DND-41 (cell line): ENCODE measurements around the gene SLC66A2.
"Not testable (repeated sequence)": the region's sequence is repeated elsewhere in the genome, so short reads cannot be mapped to it uniquely, and the experiment has no call there.

Experiments
- ATAC-seq: fragments of 200-7000 bp; cut with Tn5 transposase; 3 replicates; pipeline ENCODE4 v1.9.1; 2021; ENCODE audit warnings: low read depth; ENCODE audit not compliant: insufficient read depth
- DNase-seq: peaks from one replicate; pipeline ENCODE4 v3.0.0-alpha.2; 2020
- H2AFZ ChIP-seq: 2 replicates; pipeline ENCODE4 v1.6.0; 2012; ENCODE audit warnings: low read depth, low read length
- H3K27ac ChIP-seq: 2 replicates; pipeline ENCODE4 v1.5.1; 2012; ENCODE audit warnings: low read length, inconsistent platforms
- H3K27me3 ChIP-seq: fragments of 200-600 bp; sonication (generic); 2 replicates; pipeline ENCODE4 v1.6.0; 2012; ENCODE audit warnings: low read length, mild to moderate bottlenecking, inconsistent platforms; ENCODE audit not compliant: insufficient read depth, poor library complexity
- H3K36me3 ChIP-seq: 2 replicates; pipeline ENCODE4 v1.5.1; 2012; ENCODE audit warnings: low read length, inconsistent platforms; ENCODE audit not compliant: insufficient read depth
- H3K4me1 ChIP-seq: 2 replicates; pipeline ENCODE4 v1.5.1; 2012; ENCODE audit warnings: mild to moderate bottlenecking, low read length; ENCODE audit not compliant: insufficient read depth
- H3K4me2 ChIP-seq: 2 replicates; pipeline ENCODE4 v1.6.0; 2012; ENCODE audit warnings: mild to moderate bottlenecking, moderate library complexity, low read length, inconsistent platforms; ENCODE audit not compliant: insufficient read depth
- H3K4me3 ChIP-seq, 2 experiments: fragments of 200-600 bp in 1 of 2; shearing (Covaris generic) in 1 of 2; 2 replicates each; pipeline ENCODE4 v1.5.1; 2012 to 2016; ENCODE audit warnings: inconsistent platforms in 2 of 2, low read length in 2 of 2, mild to moderate bottlenecking in 2 of 2, low read depth in 1 of 2, moderate library complexity in 1 of 2
- H3K79me2 ChIP-seq: 2 replicates; pipeline ENCODE4 v1.6.0; 2012; ENCODE audit warnings: low read length, inconsistent platforms; ENCODE audit not compliant: insufficient read depth
- H3K9ac ChIP-seq: 2 replicates; pipeline ENCODE4 v1.6.0; 2012; ENCODE audit warnings: low read depth, mild to moderate bottlenecking, inconsistent platforms, low read length, moderate library complexity
- H3K9me3 ChIP-seq: 2 replicates; pipeline ENCODE4 v1.5.1; 2012; ENCODE audit warnings: low read length, moderate library complexity, mild to moderate bottlenecking, inconsistent platforms; ENCODE audit not compliant: insufficient read depth, severe bottlenecking
- H4K20me1 ChIP-seq: 2 replicates; pipeline ENCODE4 v1.6.0; 2012; ENCODE audit warnings: low read length; ENCODE audit not compliant: insufficient read depth
- EZH2 ChIP-seq: IDR thresholded peaks from 3 replicates; pipeline ENCODE4 v1.6.1; 2012; ENCODE audit warnings: borderline replicate concordance, low read depth, mild to moderate bottlenecking, moderate library complexity, low read length, inconsistent platforms; ENCODE audit not compliant: severe bottlenecking
- TF ChIP-seq, protein P1 (sequence below): IDR thresholded peaks from 2 replicates; pipeline ENCODE4 v1.5.1; 2012; ENCODE audit warnings: borderline replicate concordance, low read length, moderate library complexity, mild to moderate bottlenecking; ENCODE audit not compliant: poor library complexity, severe bottlenecking; ENCODE audit errors: extremely low read depth

SLC66A2 gene

DNA sequence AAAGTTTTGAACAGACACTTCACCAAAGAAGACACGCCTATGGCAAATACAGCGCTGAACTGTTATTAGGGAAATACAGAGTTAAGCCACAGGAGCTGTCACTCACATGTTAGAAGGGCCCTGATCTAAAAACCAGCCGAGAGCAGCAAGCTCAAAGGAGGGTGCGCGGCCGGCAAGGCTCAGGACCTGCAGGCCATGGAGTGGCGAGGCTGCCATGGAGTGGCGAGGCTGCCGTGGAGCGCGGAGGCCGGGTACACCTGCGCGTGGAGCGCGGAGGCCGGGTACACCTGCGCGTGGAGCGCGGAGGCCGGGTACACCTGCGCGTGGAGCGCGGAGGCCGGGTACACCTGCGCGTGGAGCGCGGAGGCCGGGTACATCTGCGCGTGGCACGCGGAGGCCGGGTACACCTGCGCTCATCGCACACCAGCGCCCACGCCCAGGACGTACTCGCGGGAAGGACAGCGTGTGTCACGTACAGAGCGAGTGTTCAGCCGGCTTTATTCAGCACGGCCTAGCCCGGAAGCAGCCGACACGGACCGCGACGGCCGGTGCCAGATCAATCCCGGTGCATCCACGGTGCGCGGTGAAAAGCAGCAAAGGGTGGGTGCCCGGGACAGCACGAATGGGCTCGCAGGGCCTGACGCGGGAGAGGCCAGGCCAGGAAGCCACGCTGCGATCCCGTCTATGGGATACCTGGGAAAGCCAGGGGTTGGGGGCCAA lies 68.8 kb downstream of the SLC66A2 start:
- Histone ChIP-seq H2AFZ (no peak overlapping the region), H3K27ac (no peak overlapping the region), H3K79me2 (no peaks in the 10 kb centered on the region), H3K4me1 (peaks cover 2% of the 10 kb centered on the region; the same call in 1 of the 2 replicates), H3K27me3 (no peaks in the 10 kb centered on the region), H3K4me2 (no peak overlapping the region), H3K9me3 (peaks cover 1% of the 10 kb centered on the region), H4K20me1 (no peaks in the 10 kb centered on the region), H3K36me3 (no peaks in the 10 kb centered on the region), H3K4me3 (no peak overlapping the region), H3K9ac (no peak overlapping the region)
- TF ChIP-seq, protein P1, sequence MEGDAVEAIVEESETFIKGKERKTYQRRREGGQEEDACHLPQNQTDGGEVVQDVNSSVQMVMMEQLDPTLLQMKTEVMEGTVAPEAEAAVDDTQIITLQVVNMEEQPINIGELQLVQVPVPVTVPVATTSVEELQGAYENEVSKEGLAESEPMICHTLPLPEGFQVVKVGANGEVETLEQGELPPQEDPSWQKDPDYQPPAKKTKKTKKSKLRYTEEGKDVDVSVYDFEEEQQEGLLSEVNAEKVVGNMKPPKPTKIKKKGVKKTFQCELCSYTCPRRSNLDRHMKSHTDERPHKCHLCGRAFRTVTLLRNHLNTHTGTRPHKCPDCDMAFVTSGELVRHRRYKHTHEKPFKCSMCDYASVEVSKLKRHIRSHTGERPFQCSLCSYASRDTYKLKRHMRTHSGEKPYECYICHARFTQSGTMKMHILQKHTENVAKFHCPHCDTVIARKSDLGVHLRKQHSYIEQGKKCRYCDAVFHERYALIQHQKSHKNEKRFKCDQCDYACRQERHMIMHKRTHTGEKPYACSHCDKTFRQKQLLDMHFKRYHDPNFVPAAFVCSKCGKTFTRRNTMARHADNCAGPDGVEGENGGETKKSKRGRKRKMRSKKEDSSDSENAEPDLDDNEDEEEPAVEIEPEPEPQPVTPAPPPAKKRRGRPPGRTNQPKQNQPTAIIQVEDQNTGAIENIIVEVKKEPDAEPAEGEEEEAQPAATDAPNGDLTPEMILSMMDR: no peak
- TF ChIP-seq EZH2: no peak
- DNase-seq (no peak), ATAC-seq (no peak)

DNA sequence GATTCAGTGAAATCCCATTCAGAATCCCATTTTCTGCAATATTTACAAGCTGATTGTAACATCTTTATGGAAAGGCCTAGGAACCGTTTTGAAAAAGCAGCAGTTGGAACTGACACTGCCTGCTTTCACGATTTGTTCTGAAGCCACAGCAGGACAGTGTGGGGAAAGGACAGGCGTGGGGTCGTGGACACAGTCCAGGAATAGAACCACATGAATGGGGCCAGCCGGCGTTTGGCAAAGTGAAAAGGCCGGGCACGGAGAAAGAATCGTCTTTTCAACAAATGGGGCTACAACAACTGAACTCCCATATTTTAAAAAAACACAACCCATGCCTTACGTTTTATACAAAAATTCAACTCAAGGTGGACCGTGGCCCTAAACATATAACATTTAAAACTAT lies 69.8 kb downstream of the SLC66A2 start:
- Histone ChIP-seq H3K4me1 (peaks cover 2% of the 10 kb centered on the region; the same call in 1 of the 2 replicates), H3K36me3 (no peaks in the 10 kb centered on the region), H3K4me2 (no peak overlapping the region), H4K20me1 (no peaks in the 10 kb centered on the region), H3K9ac (no peak overlapping the region), H3K79me2 (no peaks in the 10 kb centered on the region), H3K27me3 (no peaks in the 10 kb centered on the region), H2AFZ (no peak overlapping the region), H3K4me3 (no peak overlapping the region), H3K27ac (no peak overlapping the region), H3K9me3 (no peaks in the 10 kb centered on the region)
- no peak for TF ChIP-seq EZH2
- ATAC-seq (no peak), DNase-seq (no peak)

DNA sequence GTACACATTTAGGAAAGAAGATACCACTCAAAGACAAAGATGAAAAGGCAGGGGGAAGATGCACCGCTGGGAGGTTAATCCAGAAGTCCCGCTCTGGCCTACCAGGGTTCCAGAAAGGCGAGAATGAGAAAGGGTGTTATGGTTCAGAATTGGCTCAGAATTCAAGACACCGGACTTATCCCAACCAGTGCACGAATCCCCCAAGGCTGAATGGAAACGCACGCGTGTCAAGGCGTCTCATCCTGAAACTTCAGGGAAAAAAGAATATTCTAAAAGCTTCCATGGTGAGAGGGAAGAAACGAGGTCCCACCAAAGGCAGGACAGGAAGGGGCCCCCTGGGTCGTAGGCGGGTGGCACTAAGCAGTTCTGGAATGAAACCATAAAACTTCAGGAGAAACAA lies 71.9 kb downstream of the SLC66A2 start:
- Histone ChIP-seq H2AFZ (no peak overlapping the region), H3K27me3 (no peaks in the 10 kb centered on the region), H3K4me1 (no peaks in the 10 kb centered on the region), H3K36me3 (no peaks in the 10 kb centered on the region), H3K4me2 (no peak overlapping the region), H3K9me3 (no peaks in the 10 kb centered on the region), H3K4me3 (no peak overlapping the region), H4K20me1 (no peaks in the 10 kb centered on the region), H3K9ac (no peak overlapping the region), H3K79me2 (no peaks in the 10 kb centered on the region), H3K27ac (no peak overlapping the region)
- ATAC-seq (no peak), DNase-seq (no peak)
- no peak for TF ChIP-seq EZH2
- TF ChIP-seq, protein P1: no peak

DNA sequence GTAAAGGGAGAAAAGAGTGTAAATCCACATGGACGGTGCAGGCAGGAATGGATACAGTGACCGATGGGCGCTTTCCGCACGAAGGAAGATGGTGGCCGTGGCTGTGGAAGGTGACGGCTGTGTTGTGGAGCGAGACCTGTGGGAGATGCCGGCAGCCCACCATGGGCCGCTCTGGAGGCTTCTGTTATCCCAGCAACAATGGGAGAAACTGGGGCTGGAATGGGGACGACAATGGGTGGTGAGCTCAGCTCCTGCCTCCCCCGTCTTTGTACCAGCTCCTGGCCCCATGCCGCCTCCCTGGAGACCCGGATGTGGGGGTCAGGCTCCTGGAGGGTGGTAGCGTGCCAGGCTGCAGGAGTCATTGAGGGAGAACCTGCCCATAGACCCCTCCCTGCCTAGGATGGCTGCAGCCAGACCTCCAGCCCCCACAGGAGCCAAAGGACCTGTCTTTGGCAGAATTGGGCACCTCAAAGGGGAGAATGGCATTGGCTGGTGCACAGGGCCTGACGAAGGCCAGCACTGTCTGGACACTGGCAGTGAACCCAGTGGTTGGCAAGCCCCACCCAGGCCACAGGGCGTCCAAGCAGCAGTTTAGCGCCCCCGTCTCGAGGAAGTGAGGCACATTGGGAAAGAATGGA lies 72.6 kb downstream of the SLC66A2 start:
- H2AFZ ChIP-seq: no peak overlapping the region
- H3K4me3 ChIP-seq: no peak overlapping the region
- no peak for DNase-seq
- no peaks in the 10 kb centered on the region for H3K79me2 ChIP-seq
- H3K27ac ChIP-seq: no peak overlapping the region
- H3K4me2 ChIP-seq: no peak overlapping the region
- TF ChIP-seq EZH2: no peak
- TF ChIP-seq, protein P1: no peak
- H3K27me3 ChIP-seq: no peaks in the 10 kb centered on the region
- H3K4me1 ChIP-seq: no peaks in the 10 kb centered on the region
- no peak overlapping the region for H3K9ac ChIP-seq
- no peaks in the 10 kb centered on the region for H3K36me3 ChIP-seq
- ATAC-seq: no peak
- H4K20me1 ChIP-seq: no peaks in the 10 kb centered on the region
- no peaks in the 10 kb centered on the region for H3K9me3 ChIP-seq

DNA sequence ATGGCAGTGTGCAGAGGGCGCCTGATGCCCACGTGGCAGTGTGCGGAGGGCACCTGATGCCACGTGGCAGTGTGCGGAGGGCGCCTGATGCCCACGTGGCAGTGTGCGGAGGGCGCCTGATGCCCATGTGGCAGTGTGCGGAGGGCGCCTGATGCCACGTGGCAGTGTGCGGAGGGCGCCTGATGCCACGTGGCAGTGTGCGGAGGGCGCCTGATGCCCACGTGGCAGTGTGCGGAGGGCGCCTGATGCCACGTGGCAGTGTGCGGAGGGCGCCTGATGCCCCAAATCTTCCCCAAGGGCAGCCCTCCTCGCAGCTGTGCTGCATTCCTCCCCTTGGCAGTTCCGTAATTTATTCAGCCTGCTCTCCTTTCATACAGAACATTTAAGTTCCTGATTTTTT lies 73.2 kb downstream of the SLC66A2 start:
- not testable (repeated sequence) for H3K27ac ChIP-seq, H3K36me3 ChIP-seq, H3K4me1 ChIP-seq, ATAC-seq, H3K9me3 ChIP-seq, H3K9ac ChIP-seq, H2AFZ ChIP-seq, H3K4me2 ChIP-seq, H4K20me1 ChIP-seq, H3K79me2 ChIP-seq, DNase-seq, H3K27me3 ChIP-seq, H3K4me3 ChIP-seq
